ENCODE results near the gene FANCM. TPM values are rescaled to one million over a fixed set of nuclear protein-coding genes. Genes with fewer than 3 reads are reported as not detected.

FANCM gene
- total RNA-seq, 4 donors from 2014 or later = 2.6 to 10.1 (median 6.4) TPM

DNA sequence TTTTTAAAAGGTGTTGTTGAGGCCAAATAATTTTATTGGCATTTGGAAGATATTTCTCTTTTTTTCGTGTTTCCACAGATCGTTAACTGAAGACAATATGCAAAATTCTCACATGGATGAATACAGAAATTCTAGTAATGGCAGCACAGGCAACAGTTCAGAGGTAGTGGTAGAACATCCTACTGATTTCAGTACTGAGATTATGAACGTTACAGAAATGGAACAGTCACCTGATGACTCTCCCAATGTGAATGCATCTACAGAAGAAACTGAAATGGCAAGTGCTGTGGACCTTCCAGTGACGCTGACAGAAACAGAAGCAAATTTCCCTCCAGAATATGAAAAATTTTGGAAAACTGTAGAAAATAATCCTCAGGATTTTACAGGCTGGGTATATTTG is 40.6 kb upstream of the FANCM start:
- H3K4me3 ChIP-seq = no peak overlapping the region
- H3K27ac ChIP-seq = no peak overlapping the region
- H3K9me3 ChIP-seq = no peaks in the 10 kb centered on the region
- H3K27me3 ChIP-seq = no peaks in the 10 kb centered on the region
- TF ChIP-seq POLR2AphosphoS5 (IDR thresholded peaks at IDR 0.05) (no peak), CTCF (IDR thresholded peaks at IDR 0.05) (no peak), EP300 (IDR thresholded peaks at IDR 0.05) (no peak), POLR2A (IDR thresholded peaks at IDR 0.05) (no peak)
- peaks cover 43% of the 10 kb centered on the region for H3K36me3 ChIP-seq
- 95% methylated on average over 4 of the region's 4 CpGs for WGBS
- DNase-seq (ENCODE audit: low spot score in 2 of 2) = no peak
- H3K4me1 ChIP-seq = peaks cover 5% of the 10 kb centered on the region

DNA sequence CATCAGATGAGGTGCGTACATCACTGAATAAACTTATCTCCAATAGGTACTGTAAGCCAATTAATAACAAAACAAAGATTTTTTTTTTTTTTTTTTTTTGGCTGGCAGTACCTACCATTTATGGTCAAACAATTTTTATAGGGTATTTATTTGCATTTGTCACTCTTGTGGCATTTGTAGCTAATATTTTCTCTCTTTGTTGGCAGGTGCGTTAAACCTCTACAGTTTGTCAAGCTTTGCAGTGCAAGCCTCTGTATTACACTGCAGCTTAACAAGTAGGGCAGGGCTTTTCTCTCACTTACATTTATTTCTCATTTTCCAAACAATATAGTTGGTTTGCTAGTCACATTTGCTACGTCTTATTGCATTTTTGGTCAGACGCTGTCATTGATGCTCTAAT is 39.5 kb upstream of the FANCM start:
- Histone ChIP-seq H3K36me3 (peaks cover 53% of the 10 kb centered on the region), H3K27me3 (no peaks in the 10 kb centered on the region), H3K9me3 (no peaks in the 10 kb centered on the region), H3K27ac (no peak overlapping the region), H3K4me3 (no peak overlapping the region), H3K4me1 (no peaks in the 10 kb centered on the region)
- 90% methylated on average over 4 of the region's 4 CpGs for WGBS
- no peak for DNase-seq (ENCODE audit: low spot score in 2 of 2)
- no peak for TF ChIP-seq CTCF (IDR thresholded peaks at IDR 0.05)

DNA sequence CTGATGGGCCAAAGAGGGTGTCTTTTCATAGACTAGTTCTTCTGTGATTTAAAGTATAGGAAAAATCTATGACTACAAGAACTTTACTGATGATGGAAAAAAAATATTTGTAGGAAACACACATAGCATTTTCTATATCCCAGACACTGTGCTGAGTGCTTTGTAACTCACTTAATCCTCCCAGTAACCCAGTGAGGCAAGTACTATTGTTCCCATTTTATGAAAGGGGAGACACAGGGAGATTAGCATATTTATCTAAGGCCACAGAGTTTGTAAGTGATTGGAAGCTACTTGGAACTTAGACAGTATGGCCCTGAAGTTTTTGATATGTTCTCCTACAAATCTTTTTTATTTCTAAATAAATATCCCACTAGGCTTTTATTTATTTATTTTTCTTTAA is 31.9 kb upstream of the FANCM start:
- DNase-seq (ENCODE audit: low spot score in 2 of 2) = no peak
- no peak overlapping the region for H3K27ac ChIP-seq
- TF ChIP-seq EP300 (IDR thresholded peaks at IDR 0.05) (no peak), CTCF (IDR thresholded peaks at IDR 0.05) (no peak), POLR2AphosphoS5 (IDR thresholded peaks at IDR 0.05) (no peak), POLR2A (IDR thresholded peaks at IDR 0.05) (no peak)
- H3K4me3 ChIP-seq = no peak overlapping the region
- peaks cover 74% of the 10 kb centered on the region for H3K36me3 ChIP-seq
- H3K4me1 ChIP-seq = no peaks in the 10 kb centered on the region
- H3K27me3 ChIP-seq = no peaks in the 10 kb centered on the region
- no peaks in the 10 kb centered on the region for H3K9me3 ChIP-seq

DNA sequence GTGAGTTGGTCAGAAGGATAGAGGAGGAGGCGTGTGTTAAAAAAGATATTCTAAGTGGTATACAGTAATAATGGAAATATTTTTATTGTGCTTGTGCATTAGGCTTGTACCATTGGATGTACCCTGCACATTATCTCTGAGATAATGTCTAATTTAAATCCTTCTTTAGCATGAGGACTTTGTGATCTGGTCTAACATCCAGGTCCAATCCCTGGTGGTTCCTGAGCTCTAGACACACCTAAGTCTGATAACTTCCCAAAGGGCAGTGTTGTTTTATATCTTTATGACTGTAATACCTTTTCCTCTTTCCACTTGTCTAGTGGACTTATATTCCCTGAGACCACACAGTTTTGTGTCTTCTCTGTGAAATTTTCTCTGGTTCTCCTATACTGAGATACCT is 31.2 kb upstream of the FANCM start:
- H3K9me3 ChIP-seq = no peaks in the 10 kb centered on the region
- H3K36me3 ChIP-seq = peaks cover 72% of the 10 kb centered on the region
- TF ChIP-seq POLR2A (IDR thresholded peaks at IDR 0.05) (no peak), EP300 (IDR thresholded peaks at IDR 0.05) (no peak), POLR2AphosphoS5 (IDR thresholded peaks at IDR 0.05) (no peak), CTCF (IDR thresholded peaks at IDR 0.05) (no peak)
- H3K27me3 ChIP-seq = no peaks in the 10 kb centered on the region
- no peak overlapping the region for H3K27ac ChIP-seq
- WGBS = 97% methylated on average over 1 of the region's 1 CpG
- no peak for DNase-seq (ENCODE audit: low spot score in 2 of 2)
- no peaks in the 10 kb centered on the region for H3K4me1 ChIP-seq
- H3K4me3 ChIP-seq = no peak overlapping the region

DNA sequence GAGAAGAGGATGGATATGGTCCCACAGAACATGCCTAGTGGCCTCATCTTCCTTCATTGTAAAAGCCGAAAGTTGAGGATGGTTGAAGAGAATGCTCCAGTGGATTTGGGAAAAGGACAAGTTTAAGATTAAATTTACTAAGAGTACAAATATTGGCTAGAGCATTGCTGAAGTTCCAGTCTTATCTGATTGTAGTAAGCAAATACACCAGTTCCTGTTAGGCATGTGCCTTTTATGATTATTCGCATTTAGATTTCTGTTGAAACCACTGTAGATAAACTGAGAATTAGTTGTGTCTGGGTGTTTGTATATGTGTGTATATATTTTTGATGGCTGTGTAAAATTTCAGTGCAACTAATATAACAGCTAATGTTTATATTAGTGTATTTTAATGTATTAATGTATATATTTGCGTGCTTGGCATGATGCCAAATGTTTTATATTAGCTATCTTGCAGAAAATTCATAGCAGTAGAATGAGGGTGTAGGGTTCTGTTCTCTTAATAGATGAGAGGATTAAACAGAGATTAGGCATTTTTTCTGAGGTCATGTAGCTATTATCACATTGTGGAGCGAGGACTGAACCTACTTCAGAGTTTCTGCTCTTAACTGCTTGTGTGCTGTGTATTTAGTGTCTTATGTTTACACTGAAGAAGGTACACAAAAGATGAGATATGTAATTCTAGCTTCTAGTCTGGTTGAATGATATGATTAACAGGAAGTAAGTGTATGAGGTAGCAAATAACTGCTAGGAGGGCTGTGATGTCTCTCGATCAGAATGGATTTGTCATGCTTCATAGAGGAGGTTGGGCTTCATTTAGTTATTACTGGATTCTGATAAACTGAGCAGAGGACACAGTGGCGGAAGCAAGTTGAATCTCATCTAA is 22.6 kb upstream of the FANCM start:
- no peaks in the 10 kb centered on the region for H3K4me1 ChIP-seq
- WGBS = 86% methylated on average over 6 of the region's 6 CpGs
- H3K27me3 ChIP-seq = no peaks in the 10 kb centered on the region
- TF ChIP-seq EP300 (IDR thresholded peaks at IDR 0.05) = no peak
- no peak for TF ChIP-seq POLR2A (IDR thresholded peaks at IDR 0.05)
- TF ChIP-seq CTCF (IDR thresholded peaks at IDR 0.05) = no peak
- no peak for TF ChIP-seq POLR2AphosphoS5 (IDR thresholded peaks at IDR 0.05)
- no peaks in the 10 kb centered on the region for H3K9me3 ChIP-seq
- H3K27ac ChIP-seq = no peak overlapping the region
- H3K36me3 ChIP-seq = peaks cover 63% of the 10 kb centered on the region
- H3K4me3 ChIP-seq = no peak overlapping the region
- DNase-seq (ENCODE audit: low spot score in 2 of 2) = no peak

Data from suprapubic skin (tissue), 4 donors.